Activated naive CD8-positive, alpha-beta T cell treated with anti-CD3 and anti-CD28 coated beads, Interleukin-2, amount 50 U/mL, for 16 hours (primary cell): ENCODE data around the gene SUSD1.
"Not testable (repeated sequence)": the region's sequence is repeated elsewhere in the genome, so short reads cannot be mapped to it uniquely, and the experiment has no call there.

Experiments used
- DNase-seq: peaks from one replicate; pipeline ENCODE4 v3.0.0-alpha.2; 2020; ENCODE audit warnings: low read depth, low spot score

The SUSD1 gene

GRCh38 chr9:112130347-112130746 lies 44.8 kb downstream of the SUSD1 start:
- DNase-seq: no peak

GRCh38 chr9:112129246-112129645 lies 45.9 kb downstream of the SUSD1 start:
- no peak for DNase-seq

DNA sequence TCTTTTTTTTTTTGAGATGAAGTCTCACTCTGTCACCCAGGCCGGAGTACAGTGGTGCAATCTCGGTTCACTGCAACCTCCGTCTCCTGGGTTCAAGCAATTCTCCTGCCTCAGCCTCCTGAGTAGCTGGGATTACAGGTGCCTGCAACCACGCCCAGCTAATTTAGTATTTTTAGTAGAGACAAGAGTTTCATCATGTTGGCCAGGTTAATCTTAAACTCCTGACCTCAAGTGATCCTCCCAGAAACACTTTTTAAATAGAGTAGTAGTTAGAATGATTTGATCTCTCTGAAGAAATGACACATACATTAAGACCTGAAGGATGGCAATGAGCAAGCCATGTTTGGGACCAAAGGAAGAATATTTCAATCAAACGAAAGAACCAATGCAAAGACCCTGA lies 46.7 kb downstream of the SUSD1 start:
- DNase-seq: not testable (repeated sequence)

- no peak for DNase-seq
Observed at GRCh38 chr9:112127281-112127680, 47.8 kb downstream of the SUSD1 start.

DNA sequence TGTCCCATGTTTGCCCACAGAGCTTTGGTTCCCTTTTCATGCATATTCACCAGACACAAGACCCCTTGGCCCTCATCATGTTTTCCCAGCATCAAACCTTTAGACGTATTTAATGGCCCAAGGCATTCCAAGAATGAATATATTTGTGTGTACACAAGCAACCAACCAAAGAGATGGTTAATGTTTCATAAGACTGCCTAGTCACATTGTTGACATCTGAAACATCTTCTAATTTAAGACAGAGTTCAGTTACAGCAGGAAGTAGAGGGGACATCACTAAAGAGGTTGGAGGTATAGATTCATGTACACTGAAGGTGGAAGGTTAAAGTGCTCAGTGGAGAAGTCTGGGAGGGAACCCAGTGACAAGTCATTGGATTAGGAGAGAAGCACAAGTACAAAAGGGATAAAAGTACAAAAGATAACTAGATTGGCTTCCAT lies 49.1 kb downstream of the SUSD1 start:
- DNase-seq: no peak

- no peak for DNase-seq
Observed at GRCh38 chr9:112124156-112124555, 50.9 kb downstream of the SUSD1 start.

DNA sequence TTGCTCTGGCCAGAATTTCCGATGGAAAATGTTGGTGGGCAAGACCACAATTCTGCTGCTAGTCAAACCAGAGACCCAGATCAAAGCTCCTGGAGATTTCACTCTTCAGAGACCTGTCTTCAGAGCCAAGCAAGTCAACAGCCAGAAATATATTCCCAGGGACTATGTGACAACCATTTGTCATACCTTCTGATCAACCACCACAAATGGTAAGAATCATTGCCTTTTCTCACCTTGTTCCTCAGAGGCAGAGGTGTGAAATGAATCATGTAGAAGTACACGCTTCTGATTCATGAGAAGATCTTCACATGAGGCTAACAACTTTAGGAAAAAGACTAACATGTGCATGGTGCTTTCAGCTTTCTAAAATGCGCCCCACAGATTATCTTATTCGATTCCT lies 53.5 kb downstream of the SUSD1 start:
- DNase-seq: no peak

DNA sequence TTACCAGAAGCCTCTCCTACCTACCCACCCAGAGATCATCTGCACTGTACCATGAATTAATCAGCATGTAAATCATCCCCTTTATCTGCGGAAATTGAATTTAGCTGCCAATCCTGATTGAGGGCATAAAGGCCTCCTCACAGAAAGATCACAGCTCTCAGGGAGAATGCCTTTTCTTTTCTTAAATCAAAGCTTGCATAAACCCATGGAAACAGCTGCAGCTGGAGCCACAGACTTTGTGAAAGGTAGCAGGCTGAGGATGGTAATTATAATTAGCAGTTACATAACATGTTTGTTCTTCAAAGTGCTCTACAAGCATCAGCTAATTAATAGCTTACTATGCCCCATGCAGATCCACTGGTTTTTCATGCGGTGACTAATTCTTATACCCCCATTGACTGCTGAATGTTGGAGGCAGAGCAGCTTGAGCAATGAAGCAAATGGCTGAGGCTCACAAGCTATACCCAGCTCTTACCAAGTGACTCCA lies 54.6 kb downstream of the SUSD1 start:
- DNase-seq: no peak

GRCh38 chr9:112120030-112120341 lies 55.1 kb downstream of the SUSD1 start:
- no peak for DNase-seq

DNA sequence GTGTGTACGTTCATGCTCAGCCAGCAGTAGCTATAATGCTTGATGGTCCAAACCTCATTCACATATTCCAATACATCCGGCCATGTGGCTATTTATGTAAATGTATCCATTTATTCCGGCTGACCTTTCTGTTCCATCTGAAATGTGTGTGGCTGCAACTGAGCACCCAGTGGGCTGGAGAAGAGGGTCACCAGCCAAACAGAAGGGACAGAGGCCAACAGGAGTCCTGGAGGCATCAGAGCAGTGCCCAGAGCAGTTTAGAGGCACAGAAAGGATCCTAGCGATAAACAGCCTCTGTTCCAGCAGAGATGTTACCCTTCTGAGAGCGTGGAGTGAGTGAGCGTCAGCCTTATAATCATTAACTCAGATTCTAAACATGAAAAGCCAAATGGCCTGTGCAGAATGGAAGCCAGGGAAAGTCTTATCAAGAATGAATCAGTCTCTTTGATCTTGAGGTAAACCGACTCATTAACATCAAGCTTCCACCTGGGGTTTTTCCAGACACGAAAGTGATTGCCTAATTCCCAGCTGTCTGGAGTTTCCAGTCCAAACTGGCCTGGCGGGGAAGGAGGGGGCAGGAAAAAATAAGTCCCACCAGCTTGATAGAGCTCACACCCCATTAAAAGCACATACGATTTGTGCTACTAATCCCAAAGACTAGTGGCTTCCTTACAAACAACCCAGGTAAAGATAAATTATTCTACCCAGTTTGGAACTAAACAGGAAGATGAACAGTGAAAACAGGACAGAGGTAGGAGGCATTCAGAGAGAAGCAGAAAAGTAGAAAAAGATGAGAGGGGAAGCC lies 55.7 kb downstream of the SUSD1 start:
- no peak for DNase-seq

- no peak for DNase-seq
Observed at GRCh38 chr9:112118009-112118408, 57.1 kb downstream of the SUSD1 start.

- no peak for DNase-seq
Observed at GRCh38 chr9:112115970-112116753, 58.9 kb downstream of the SUSD1 start.

DNA sequence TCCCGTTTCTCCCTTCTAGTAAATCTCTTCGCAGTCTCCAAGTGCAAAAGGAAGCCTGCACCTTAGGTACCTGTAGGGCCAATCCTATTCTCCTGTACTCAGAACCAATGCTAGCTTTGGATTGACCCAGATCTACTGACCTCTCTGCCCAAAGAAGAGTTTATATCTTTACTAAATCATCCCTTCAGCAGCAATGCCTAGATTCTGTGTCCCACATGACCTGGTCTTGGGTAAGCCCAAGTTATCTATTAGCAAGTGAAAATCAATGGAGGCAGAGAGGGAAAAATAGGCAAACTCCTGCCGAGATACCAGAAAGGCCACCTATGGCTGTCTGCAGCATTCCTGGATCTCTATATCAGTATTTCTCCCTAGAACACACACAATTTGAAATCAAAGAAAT lies 60.0 kb downstream of the SUSD1 start:
- DNase-seq: no peak

- no peak for DNase-seq
Observed at GRCh38 chr9:112112941-112113681, 62.0 kb downstream of the SUSD1 start.

DNA sequence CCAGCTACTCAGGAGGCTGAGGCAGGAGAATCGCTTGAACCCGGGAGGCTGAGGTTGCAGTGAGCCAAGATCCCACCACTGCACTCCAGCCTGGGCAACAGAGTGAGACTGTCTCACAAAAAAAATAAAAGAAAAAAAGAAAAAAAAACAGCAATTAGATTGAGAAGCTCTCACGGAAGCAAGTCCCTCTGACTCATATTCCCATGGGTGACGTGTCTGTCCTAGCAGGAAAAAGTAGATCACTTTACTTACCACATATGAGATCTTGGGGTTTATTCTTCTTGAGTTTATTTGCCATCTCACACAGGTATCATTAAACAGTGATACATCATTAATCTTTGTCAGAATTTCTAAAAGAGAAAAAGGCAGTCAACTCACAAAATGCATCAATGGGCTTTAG lies 62.6 kb downstream of the SUSD1 start:
- no peak for DNase-seq

DNA sequence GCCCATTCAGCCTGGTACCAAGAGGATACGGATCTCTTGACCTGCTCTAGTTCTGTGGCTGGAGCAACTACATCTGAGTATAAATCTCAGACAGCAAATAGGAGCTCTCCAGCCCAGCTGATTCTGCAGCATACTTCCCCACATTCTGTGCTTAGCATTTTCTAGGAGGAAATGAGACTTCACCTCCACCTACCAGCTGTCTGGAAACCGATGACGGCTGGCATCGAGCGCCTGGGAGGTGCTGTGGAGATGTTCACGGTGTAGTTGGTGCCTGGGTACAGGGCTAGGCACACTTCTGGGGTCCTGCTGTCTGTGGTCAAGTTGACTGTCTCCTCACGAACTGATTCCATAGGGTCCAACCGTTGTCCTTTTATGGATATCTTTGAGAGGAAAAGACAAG lies 63.6 kb downstream of the SUSD1 start:
- DNase-seq: no peak

DNA sequence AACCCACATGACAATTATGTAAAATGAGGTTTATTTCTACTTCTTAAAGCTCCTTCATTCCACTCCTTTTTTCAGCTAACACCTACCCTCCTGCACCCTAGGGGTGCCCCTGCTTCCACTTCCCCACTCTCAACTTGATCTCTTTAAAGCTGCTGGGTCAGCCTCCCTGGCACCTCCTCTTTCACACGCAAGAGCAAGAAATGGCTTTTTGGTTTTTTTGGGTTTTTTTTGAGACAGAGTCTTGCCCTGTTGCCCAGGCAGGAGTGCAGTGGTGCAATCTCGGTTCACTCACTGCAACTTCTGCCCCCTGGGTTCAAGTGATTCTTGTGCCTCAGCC lies 64.4 kb downstream of the SUSD1 start:
- DNase-seq: no peak

- DNase-seq: no peak
Observed at GRCh38 chr9:112110094-112110776, 64.9 kb downstream of the SUSD1 start.

- no peak for DNase-seq
Observed at GRCh38 chr9:112104901-112105300, 70.2 kb downstream of the SUSD1 start.

GRCh38 chr9:112104401-112104800 lies 70.7 kb downstream of the SUSD1 start:
- no peak for DNase-seq

- no peak for DNase-seq
Observed at GRCh38 chr9:112103405-112103804, 71.7 kb downstream of the SUSD1 start.
